SK-N-MC (cell line): ENCODE results near the gene XIRP1.

Experiments used
- EZH2 ChIP-seq: fragments of 200-600 bp; sonication (generic); IDR thresholded peaks from one replicate; pipeline ENCODE4 v1.6.1; 2017; ENCODE audit warnings: antibody characterized with exemption
- FOXP2 ChIP-seq: optimal IDR thresholded peaks from 2 replicates; pipeline ENCODE3; 2011; ENCODE audit warnings: mild to moderate bottlenecking, moderate library complexity; ENCODE audit not compliant: insufficient read depth; ENCODE audit errors: extremely low read length, control extremely low read depth
- POLR2AphosphoS5 ChIP-seq: IDR thresholded peaks from 2 replicates; pipeline ENCODE4 v1.6.1; 2012; ENCODE audit warnings: mild to moderate bottlenecking, low read depth, low read length, borderline replicate concordance

DNA sequence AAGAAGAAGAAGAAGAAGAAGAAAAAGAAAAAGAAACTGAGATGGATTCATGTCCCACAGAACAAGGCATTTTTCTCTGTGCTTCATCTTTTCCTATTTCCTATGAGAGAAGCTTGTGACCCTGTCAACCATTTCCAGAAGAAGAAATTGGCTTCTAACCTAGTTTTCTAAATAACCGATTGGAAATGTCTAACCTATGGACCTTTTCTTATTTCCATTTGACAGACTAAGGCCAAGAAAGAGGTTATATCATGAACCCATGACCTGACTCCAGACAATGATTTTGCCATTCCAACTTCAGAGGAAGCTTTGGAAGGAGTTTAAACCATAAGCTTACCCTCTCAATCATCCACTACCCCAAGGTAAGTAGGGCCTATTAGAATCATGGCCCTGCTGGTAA is 22.7 kb downstream of the XIRP1 start:
- TF ChIP-seq EZH2 (no peak), POLR2AphosphoS5 (no peak), FOXP2 (no peak)
